CD4-positive, alpha-beta T cell treated with Interleukin-4 for 1 hour (primary cell): ENCODE results near the gene IL21R.

ENCODE experiments used
- DNase-seq, 2 donors: peaks; one replicate each; pipeline ENCODE4 v3.0.0-alpha.2; 2020 to 2022

IL21R gene

GRCh38 chr16:27491894-27492587 is 90.1 kb downstream of the IL21R start:
- DNase-seq = peak; percentile 18 to 23

- no peak for DNase-seq
These were observed 90.6 kb downstream of the IL21R start for GRCh38 chr16:27492588-27492979.

DNA sequence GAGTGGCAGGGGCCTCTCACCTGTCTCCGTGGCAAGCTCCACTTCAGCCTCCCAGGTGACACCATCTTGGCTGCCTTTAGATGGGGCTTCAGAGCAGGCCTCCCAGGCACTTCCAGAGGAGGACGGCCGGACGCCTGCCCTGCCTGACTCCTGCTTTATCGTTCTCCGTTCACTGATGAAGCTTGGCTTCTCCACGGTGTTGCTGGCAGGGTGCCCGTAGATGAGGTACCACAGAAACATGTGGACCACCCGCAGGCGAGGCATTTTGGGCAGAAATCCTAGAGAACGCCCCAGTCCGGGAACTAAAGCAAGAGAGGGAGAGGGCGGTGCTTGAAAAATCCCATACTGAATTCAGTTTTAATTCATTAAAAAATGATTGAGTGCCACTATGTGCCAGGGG is 93.2 kb downstream of the IL21R start:
- DNase-seq = no peak

DNA sequence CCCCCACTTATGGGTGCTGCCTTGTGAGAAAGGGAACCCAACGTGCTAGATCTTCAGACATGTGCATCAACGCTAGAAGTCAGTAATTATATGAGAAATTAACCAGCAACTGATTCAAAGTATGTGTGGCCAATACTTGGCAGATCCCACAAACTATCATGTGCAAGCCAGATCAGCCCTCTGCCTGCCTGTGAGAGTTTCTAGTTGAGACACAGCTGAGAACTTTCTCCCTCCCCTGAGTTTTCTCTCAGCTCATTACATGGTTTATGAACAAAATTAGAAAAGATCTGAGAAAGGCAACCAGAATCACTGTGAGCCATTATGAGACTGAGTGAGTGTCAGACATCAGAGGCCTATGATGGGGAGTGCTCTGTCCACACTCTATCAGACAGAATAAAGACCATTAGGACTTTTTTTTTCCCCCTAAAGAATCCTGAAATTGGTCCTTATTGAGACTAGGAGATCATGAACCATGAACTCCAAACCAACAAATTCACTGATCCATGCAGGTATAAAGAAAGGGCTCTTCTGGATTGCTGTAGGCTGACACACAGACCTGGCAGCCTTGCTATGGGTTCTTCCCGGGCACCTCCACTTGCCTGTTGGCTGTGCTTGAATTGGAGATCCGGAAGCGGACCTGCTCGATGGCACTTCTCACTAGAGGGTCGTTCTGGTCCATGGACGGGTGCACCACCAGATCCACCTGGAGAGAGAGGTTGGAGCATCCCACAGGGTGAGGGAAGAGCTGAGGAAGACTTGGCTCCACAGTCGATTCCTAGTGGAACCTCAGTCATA is 96.3 kb downstream of the IL21R start:
- DNase-seq = no peak

GRCh38 chr16:27498916-27499658 is 97.1 kb downstream of the IL21R start:
- DNase-seq = no peak

DNA sequence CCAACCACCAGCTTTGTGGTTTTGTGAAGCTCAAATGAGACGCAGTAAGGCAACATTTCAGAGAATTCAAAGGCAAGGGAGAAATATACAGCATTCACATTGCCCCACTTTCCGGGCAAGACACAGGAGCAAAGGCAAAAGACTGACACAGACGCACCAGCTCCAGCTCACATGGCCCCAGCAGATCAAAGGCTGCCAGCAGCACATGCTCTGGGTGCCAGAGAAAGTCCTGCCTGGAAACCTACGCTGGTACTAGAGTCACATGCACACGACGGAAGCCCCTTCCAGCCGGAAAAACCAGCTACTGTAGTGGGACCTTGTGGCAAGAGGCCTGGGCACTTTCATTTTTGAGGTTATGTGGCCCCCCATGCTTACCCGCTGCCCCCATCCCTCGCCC is 97.7 kb downstream of the IL21R start:
- DNase-seq = no peak

DNA sequence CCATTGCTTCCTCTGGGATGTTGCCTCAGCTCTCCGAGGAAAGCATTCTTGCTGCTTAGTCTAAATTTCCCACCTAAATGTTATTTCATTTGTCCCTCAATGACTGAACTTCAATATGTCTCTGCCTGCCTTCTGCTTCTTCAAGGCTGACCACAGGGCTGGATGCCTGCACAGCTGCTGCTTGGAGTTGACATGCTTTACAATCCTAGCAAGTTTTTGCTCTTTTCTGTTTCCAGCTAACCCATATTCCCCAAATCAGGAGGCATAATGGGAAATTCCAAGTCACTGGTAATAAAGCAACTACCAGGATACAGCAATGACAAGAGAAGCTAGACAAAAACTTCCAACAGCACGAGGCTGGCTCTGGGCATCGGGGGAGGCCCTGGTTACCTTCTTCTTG is 98.8 kb downstream of the IL21R start:
- DNase-seq = no peak
